ENCODE data around the gene CRBN.
A peak's percentile ranks its signal among the peaks of the same experiment; 100 is the strongest.

DNA sequence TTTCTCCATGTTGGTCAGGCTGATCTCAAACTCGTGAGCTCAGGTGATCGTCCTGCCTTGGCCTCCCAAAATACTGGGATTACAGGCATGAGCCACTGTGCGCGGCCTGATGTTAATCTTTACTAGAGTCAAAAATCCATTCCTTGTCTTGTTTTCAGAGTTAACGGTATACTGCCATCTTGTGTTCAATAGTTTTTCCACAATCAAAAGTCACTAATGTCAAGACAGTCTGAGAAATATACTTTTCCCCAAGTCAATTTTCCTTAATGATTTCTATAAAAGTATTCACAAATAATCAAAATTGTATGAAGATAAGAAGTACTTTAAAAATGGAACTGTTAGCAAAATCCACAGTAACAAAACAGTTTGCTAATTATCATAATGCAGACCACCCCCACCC lies 8.5 kb downstream of the CRBN start:
- TF ChIP-seq POLR2A (IDR thresholded peaks at IDR 0.05), result no peak
- TF ChIP-seq, protein P1, sequence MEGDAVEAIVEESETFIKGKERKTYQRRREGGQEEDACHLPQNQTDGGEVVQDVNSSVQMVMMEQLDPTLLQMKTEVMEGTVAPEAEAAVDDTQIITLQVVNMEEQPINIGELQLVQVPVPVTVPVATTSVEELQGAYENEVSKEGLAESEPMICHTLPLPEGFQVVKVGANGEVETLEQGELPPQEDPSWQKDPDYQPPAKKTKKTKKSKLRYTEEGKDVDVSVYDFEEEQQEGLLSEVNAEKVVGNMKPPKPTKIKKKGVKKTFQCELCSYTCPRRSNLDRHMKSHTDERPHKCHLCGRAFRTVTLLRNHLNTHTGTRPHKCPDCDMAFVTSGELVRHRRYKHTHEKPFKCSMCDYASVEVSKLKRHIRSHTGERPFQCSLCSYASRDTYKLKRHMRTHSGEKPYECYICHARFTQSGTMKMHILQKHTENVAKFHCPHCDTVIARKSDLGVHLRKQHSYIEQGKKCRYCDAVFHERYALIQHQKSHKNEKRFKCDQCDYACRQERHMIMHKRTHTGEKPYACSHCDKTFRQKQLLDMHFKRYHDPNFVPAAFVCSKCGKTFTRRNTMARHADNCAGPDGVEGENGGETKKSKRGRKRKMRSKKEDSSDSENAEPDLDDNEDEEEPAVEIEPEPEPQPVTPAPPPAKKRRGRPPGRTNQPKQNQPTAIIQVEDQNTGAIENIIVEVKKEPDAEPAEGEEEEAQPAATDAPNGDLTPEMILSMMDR (IDR thresholded peaks at IDR 0.05), result peak in 11 of 12 donors; percentile 15 to 55 (median 39)
